HG02588 (cell line): ENCODE measurements around the gene VPS18.

Source experiments
- ATAC-seq: cut with Tn5 transposase; IDR thresholded peaks from one replicate; pipeline ENCODE4 v1.9.1; 2021; ENCODE audit warnings: mild to moderate bottlenecking, moderate library complexity; ENCODE audit not compliant: unreplicated experiment

Gene VPS18

DNA sequence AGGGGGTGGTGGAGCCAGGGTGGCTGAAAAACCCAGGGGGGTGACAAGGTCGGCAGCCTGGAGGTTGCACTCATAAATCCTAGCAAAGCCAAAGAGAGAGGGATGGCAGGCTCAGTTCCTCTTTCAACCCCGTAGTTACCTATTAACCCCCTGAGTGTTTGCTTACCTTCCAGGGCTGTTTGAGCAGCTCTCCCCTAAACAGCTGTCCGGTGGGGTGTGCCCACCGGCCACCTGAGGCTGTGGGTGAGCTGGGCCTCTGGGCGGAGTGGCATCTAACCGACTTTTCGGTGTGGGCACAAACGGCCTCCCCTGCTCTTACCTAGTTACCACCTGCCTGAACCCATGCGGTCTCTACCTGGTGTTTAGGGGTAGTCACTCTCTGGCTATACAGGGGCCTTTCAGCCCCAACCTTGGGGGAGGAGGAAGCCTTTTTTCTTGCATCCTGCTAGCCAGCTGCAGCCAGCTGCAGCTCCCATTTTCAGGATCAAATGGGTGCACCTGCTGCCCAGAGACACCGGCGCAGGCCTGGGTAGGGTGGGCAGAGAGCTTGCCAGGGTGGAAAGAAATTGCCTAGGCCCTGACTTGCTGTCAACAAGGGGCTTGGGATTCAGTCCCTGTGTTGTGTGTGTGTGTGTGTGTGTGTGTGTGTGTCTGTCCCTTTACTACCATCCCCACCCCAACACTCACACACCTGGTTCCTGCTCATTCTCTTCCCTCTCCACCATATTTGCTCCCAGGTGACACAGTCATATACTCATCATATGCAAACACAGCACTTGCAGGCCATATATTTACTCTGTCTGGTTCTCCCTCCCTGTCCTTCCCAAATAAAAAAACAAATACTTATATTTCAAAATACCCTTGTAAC, 38.6 kb downstream of the VPS18 start:
- ATAC-seq = no peak

DNA sequence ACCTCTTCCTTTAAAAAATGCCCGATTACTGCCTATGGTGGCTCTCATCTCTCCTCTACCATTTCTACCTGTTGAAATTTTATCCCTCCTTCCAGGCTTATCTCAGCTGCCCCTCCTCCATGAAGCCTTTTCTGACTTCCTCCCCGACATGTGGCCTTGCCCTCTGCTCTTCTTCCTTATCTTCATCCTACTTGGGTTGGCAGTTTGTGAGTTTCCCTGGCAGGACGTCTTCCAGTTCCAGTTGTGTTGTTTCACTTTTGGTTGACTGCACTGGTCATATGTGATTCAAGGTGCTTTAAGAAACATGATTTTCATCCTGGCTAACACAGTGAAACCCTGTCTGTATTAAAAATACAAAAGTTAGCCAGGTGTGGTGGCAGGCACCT, 39.3 kb downstream of the VPS18 start:
- ATAC-seq = no peak

DNA sequence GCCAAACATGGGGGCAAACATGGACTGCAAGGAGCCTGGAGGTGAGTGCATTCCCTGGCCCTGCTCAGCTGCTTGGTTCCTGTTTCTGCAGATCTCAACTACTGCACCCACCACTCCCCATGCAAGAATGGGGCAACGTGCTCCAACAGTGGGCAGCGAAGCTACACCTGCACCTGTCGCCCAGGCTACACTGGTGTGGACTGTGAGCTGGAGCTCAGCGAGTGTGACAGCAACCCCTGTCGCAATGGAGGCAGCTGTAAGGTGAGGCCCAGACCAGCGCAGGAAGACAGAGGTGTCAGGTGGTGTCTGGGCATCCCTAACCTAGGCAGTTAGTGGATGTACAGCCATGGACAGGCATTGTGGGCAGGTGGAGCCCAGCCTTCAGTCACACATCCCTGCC, 40.2 kb downstream of the VPS18 start:
- no peak for ATAC-seq

DNA sequence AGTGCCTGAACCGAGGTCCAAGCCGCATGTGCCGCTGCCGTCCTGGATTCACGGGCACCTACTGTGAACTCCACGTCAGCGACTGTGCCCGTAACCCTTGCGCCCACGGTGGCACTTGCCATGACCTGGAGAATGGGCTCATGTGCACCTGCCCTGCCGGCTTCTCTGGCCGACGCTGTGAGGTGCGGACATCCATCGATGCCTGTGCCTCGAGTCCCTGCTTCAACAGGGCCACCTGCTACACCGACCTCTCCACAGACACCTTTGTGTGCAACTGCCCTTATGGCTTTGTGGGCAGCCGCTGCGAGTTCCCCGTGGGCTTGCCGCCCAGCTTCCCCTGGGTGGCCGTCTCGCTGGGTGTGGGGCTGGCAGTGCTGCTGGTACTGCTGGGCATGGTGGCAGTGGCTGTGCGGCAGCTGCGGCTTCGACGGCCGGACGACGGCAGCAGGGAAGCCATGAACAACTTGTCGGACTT, 42.0 kb downstream of the VPS18 start:
- no peak for ATAC-seq

DNA sequence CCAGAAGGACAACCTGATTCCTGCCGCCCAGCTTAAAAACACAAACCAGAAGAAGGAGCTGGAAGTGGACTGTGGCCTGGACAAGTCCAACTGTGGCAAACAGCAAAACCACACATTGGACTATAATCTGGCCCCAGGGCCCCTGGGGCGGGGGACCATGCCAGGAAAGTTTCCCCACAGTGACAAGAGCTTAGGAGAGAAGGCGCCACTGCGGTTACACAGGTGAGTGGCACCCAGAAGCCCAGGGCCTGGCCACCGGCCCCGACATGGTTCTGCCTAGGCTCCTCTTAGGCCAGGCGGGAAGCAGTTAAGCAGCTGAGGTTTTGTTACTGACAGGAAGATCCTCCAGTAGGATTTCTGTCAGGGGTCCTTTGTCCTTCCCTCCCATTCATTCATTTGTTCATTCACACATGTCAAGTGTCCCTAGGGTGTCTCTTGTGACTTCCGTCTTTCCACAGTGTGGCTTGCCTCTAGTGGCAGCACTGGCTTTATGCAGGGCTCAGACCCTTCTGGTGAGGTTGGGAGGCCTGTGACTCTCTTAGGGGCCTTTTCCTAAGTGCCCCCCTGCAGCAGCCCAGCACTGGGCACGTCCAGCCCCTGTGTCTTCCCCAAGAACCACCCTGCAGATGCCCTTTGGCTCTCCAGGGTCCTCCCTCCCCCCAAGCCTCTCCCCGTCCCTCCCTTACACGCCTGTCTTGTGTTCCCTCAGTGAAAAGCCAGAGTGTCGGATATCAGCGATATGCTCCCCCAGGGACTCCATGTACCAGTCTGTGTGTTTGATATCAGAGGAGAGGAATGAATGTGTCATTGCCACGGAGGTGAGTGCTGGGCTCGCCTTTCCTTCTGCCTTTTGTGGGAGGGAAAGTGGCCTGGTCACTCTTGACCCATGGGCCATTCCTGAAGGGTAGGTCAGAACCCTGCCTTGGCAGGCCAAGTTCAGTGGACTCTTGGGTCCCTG, 42.7 kb downstream of the VPS18 start:
- ATAC-seq = no peak

DNA sequence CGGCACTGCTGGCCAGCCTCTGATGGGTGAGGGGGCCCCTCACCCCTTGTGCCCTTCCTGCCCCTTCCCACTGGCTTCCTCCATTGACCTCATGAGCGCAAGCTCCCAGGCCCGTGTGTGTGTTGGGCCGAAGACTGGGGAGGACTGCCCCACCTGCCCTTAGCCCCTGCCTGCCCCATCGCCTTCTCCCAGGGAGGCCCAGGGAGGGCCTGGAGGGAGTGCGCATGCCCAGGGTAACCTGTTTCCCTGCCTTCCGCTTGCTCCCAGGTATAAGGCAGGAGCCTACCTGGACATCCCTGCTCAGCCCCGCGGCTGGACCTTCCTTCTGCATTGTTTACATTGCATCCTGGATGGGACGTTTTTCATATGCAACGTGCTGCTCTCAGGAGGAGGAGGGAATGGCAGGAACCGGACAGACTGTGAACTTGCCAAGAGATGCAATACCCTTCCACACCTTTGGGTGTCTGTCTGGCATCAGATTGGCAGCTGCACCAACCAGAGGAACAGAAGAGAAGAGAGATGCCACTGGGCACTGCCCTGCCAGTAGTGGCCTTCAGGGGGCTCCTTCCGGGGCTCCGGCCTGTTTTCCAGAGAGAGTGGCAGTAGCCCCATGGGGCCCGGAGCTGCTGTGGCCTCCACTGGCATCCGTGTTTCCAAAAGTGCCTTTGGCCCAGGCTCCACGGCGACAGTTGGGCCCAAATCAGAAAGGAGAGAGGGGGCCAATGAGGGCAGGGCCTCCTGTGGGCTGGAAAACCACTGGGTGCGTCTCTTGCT, 43.7 kb downstream of the VPS18 start:
- ATAC-seq = no peak

DNA sequence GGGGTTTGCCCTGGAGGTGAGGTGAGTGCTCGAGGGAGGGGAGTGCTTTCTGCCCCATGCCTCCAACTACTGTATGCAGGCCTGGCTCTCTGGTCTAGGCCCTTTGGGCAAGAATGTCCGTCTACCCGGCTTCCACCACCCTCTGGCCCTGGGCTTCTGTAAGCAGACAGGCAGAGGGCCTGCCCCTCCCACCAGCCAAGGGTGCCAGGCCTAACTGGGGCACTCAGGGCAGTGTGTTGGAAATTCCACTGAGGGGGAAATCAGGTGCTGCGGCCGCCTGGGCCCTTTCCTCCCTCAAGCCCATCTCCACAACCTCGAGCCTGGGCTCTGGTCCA, 44.3 kb downstream of the VPS18 start:
- ATAC-seq = no peak

DNA sequence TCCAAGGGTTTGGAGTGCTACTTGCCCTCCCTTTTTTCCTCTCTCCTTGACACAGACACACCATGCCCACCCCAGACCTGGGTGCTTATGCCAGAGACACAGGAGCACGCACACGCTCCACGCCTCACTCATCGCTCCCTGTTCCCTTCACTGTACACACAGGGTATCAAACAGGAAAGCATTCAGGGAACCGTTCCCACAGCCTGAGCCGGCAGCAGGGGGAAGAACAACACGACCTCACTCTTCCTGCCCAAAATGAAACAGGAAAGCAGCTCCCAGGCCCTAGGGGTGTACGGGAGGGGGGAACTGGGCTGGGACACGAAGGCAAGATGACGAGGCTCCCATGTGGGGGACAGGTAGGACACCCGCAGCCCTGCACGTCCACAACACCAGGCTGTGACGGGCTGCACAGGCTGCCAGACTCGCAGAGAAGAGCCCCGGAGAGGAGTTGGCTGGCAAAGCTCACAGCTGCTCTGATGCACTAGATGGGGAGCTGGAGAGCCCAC, 46.1 kb downstream of the VPS18 start:
- ATAC-seq = no peak

DNA sequence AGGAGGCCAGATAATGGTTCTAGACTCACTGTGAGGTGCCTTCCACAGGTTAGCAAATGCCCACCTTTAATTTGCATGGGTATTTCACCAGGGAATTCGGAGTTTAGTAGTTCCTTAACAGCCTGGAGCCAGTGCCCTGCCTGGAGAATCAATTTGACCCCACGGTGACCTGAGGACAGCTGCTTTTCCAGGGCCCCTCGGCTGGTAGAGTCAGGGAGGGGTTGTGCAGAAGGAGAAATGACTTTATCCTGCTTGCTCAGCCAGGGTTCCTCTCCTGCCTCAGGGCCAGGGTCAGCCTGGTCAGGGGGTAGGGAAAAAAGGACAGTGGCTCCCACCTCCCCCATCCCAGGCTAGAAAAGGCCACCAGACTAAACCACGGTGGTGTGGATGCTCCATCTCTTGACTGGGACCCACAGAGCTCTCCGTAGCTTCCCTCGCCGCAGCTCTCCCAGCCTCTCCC, 46.8 kb downstream of the VPS18 start:
- ATAC-seq = no peak

DNA sequence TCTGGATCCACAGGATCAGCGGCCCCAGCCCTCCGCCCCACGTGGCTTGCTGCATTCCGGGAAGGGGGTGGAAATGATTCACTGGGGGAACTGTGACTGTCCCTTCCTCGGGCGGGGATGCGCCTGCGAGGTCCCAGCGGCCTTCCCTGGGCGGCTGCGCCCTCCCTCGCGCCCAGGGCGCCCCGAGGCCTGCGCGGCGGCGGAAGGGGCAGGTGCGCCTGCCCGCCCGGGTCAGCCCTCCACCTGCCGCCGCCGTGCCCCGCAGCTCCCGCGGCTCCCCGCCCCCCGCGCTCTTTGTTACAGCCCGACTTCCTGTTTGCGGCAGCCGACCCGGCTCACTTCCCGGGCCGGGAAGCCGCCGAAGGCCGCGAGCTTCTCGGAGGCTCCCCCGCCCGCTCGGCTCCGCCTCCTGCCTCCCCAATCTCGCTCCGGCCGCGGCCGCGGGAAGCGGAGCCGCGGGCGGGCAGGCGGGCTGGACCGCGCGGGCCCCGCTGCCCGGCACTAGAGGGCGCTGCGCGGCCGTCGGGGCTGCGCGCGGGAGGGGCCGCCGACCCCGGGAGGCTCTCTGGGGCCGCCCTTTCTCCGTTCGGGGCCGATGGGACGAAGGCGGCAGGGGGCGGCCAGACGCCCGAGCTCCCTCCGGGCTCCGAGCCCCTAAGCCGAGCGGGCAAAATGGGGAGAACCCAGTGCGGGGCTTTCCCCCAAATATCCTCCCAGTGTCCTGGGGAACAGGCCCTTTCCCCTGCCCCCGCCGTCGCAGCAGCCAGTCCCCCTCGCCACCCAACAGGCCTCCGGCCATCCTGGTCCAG, 47.5 kb downstream of the VPS18 start:
- ATAC-seq = peak; percentile 75

DNA sequence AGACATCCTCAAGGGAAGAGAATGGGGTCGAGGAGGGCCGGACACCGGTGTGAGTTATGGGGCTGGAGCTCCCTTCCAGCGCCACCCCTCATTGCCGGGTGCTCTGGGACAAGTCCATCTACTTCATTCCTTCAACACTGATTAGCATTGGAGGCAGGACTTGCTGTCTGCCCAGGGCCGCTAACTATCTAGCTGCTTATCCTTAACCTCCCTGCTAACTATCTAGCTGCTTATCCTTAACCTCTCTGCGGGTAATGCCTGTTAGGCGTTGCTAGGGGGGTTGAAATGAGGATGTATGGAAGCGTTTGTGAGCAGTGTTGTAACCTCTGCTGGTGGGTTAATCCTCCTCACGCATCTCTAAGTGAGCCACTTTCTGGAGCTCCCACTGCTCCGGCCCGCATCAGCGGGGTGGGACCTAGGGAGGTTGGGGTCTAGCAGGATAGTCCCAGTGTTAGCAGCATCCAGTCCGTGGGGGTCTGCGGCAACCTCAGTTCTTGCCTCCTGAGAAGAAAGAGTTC, 48.1 kb downstream of the VPS18 start:
- no peak for ATAC-seq

DNA sequence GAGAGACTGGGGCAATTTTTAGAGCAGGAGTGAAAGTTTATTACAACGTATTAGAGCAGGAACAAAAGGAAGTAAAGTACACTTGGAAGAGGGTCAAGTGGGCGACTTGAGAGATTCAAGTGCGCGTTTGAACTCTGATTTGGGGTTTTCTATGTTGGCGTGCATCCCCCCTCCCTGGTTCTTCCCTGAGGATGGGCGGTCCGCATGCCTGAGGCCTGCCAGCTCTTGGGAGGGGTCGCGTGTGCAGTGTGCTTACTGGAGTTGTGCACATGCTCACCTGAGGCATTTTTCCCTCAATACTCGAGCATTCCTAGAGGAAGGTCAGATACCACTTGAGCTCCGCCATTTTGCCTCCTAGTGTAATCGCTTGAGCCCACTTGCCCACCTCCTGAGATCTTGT, 48.6 kb downstream of the VPS18 start:
- no peak for ATAC-seq

DNA sequence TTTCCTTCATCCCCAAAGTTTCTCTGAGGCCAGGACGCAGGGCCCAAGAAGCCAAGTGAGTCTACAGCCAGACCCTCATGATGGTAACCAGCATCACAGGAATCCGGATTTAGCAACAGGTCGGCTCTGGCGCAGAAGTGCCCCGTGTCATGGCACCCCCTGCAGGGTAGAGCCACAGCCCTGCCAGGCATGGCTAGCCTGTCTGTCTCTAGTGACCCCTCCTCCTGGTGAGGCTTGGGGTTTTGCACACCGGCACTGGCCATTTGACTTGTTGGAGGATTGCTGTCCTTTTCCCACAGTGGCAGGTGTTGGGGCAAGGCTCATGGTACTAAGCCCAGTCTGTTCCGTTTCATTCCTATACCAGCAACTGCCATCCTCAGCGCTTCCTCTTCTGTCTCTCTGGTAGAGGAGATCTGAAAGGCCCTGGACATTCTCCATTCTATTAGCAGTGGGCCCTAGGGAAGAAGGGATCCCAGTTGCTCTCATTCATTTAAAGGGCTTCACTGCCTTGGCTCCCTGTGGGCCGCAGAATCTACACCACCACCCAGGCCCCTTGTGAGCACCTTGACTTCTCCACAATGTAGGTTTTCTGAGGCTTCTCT, 49.6 kb downstream of the VPS18 start:
- no peak for ATAC-seq

DNA sequence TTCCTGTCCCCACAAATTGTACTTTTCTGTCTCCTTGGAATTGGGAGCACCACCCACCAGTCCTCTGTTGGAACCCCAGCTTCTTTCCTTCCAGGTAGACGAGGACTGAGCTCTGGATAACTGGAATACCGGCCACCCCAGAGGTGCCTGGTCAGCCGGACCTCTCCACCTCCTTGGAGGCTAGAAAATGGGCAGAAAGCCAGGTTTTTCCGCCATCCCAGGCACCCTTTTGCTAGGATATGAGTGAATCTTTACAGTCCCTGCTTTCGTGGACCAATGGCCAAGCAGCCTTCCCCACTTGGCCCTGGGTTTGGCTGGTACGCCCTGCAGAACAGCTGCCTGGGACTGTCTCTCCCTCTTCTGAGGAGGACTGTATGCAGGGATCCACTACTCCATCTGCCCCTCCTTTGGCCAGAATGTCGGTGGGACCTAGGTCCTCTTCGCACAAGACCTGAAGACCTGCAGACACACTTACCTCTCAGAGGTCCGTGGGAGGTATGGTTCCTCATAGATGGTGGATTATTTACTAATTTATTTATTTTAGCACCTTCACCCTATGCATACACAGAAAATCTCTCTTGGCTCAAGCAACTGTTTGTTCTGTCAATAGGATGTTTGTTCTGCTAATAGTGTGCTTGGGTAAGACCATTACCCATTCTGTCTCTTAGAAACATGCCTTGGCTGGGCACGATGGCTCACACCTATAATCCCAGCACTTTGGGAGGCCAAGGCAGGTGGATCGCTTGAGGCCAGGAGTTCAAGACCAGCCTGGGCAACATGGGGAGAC, 50.5 kb downstream of the VPS18 start:
- no peak for ATAC-seq

DNA sequence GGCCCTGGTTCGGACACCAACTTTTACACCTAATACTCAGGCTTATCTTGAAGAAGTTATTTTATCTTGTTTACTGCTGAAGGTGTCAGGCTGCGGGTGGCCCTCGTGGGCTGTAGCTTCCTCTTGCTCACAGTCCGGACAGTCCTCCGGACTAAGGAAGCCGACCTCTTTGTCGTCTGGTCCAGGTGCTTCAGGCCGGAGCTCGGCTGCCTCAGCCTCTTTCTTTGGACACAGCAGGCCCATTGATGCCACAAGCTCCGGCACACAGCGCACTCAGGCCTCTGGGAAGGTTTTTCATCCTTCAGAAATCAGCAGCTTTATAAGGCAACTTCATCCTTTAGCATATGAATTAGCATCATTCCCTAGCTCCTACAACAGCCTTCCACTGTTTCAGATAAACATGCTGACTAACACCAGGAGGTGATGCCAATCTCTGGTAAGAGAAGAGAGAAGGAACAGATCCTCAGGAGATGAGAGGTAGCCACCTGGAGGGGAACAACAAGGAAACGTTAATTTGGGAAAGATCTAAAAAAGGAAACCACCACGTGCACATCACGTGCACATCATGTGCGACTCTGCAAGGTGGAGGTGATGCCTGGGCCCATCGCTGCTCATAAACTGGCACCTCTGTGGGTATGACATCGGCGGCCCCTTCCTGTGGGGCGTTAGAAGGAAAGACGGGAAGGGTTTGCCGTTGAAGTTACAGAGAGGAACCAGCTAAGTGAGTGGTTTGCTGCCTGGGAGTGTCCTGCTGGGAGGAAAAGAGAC, 54.6 kb downstream of the VPS18 start:
- ATAC-seq = no peak

DNA sequence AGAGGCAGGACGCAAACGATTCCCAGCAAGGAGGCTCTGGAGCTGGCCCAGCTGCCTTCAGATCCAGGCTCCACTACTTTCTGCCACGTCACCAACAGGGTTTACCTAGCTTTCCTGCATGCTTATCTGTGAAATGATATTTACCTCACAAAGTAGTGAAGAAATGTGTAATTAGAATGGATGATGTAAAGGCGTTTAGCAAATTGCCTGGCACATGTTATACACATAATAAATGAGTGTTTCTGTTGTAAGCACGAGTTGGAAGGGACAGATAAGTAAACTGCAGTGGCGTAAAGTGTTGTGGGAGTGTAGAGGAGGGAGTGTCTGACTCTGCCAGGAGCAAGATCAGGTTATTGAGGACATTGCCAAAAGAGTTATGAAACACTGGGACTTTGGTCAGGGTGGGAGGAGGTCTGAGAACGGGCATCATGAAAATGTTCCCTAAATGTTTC, 55.5 kb downstream of the VPS18 start:
- ATAC-seq = no peak

DNA sequence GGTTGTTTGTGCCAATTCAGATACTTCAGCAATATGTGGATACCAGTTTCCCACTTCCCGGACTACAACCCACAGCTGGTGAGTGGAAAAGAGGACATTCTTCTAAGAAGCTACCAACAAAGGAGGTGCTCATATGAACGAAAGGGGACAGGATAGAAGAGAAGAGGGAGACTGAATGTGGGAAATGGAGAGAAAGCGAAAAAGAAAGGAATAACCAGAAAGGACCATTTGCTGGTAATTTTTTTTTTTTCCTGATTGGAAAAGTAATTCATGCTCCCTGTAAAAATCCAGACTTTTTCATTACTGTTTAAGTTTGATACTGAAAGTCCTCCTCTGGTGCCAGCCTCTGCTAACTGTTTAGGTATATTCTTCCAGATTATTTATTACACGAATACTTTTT, 57.5 kb downstream of the VPS18 start:
- ATAC-seq = no peak
